ENCODE data around the gene VSIG2. TPM values are rescaled to one million over a fixed set of nuclear protein-coding genes. Genes with fewer than 3 reads are reported as not detected.

The VSIG2 gene
- polyA plus RNA-seq, 3 donors = not detected

GRCh38 chr11:124728134-124728533 is 23.9 kb downstream of the VSIG2 start:
- no peak overlapping the region for H3K4me2 ChIP-seq (replicated peaks; ENCODE audit: extremely low read depth, low read length, poor library complexity, severe bottlenecking)
- no peaks in the 10 kb centered on the region for H3K27me3 ChIP-seq (ENCODE audit: control insufficient read depth in 2 of 2, insufficient read depth in 2 of 2, low read length in 2 of 2)
- no peaks in the 10 kb centered on the region for H3K79me2 ChIP-seq (ENCODE audit: insufficient read depth, low read length)
- Mint-ChIP-seq H3K4me3 (no peak overlapping the region), H3K36me3 (no peaks in the 10 kb centered on the region), H3K27me3 (ENCODE audit: low read depth in 3 of 3) (peaks cover 0 to under 1% (median 0%) of the 10 kb centered on the region in 3 donors), H3K27ac (no peak overlapping the region), H3K9me3 (no peaks in the 10 kb centered on the region), H3K4me1 (peaks cover 78% of the 10 kb centered on the region)
- no peak for TF ChIP-seq CTCF (IDR thresholded peaks at IDR 0.05)
- H3K9ac ChIP-seq (ENCODE audit: insufficient read depth, low read length, poor library complexity, severe bottlenecking) = no peak overlapping the region
- no peaks in the 10 kb centered on the region for H3K9me3 ChIP-seq (replicated peaks in 1 of 2; ENCODE audit: control insufficient read depth in 1 of 2, insufficient read depth in 1 of 2, low read length in 2 of 2)
- intact Hi-C loops (cut with micrococcal nuclease) = no loop called here
- WGBS (ENCODE audit: insufficient coverage) = no CpG with 5 or more reads among the region's 2 CpGs
- H3K36me3 ChIP-seq (replicated peaks in 1 of 2; ENCODE audit: control insufficient read depth in 1 of 2, insufficient read depth in 2 of 2, low read length in 2 of 2) = no peaks in the 10 kb centered on the region
- no peaks in the 10 kb centered on the region for H4K20me1 ChIP-seq (ENCODE audit: insufficient read depth, low read length)
- H3K4me3 ChIP-seq (replicated peaks in 1 of 3; ENCODE audit: low read depth in 2 of 3, low read length in 3 of 3) = no peak overlapping the region
- H3K27ac ChIP-seq (ENCODE audit: low read depth in 1 of 2, low read length in 2 of 2) = no peak overlapping the region
- H2AFZ ChIP-seq (ENCODE audit: insufficient read depth, low read depth, low read length, poor library complexity, severe bottlenecking) = no peak overlapping the region
- DNase-seq = no peak
- peaks cover 79 to 80% of the 10 kb centered on the region in 2 donors for H3K4me1 ChIP-seq (ENCODE audit: control insufficient read depth in 1 of 2, insufficient read depth in 2 of 2, low read length in 2 of 2)

- H3K4me3 Mint-ChIP-seq = no peak overlapping the region
- Histone ChIP-seq H4K20me1 (ENCODE audit: insufficient read depth, low read length) (no peaks in the 10 kb centered on the region), H2AFZ (ENCODE audit: insufficient read depth, low read depth, low read length, poor library complexity, severe bottlenecking) (no peak overlapping the region), H3K27me3 (ENCODE audit: control insufficient read depth in 2 of 2, insufficient read depth in 2 of 2, low read length in 2 of 2) (no peaks in the 10 kb centered on the region), H3K4me2 (replicated peaks; ENCODE audit: extremely low read depth, low read length, poor library complexity, severe bottlenecking) (no peak overlapping the region), H3K36me3 (replicated peaks in 1 of 2; ENCODE audit: control insufficient read depth in 1 of 2, insufficient read depth in 2 of 2, low read length in 2 of 2) (no peaks in the 10 kb centered on the region), H3K4me1 (ENCODE audit: control insufficient read depth in 1 of 2, insufficient read depth in 2 of 2, low read length in 2 of 2) (peaks cover 73% of the 10 kb centered on the region in 2 donors), H3K9me3 (replicated peaks in 1 of 2; ENCODE audit: control insufficient read depth in 1 of 2, insufficient read depth in 1 of 2, low read length in 2 of 2) (no peaks in the 10 kb centered on the region), H3K27ac (ENCODE audit: low read depth in 1 of 2, low read length in 2 of 2) (no peak overlapping the region), H3K4me3 (replicated peaks in 1 of 3; ENCODE audit: low read depth in 2 of 3, low read length in 3 of 3) (no peak overlapping the region), H3K9ac (ENCODE audit: insufficient read depth, low read length, poor library complexity, severe bottlenecking) (no peak overlapping the region), H3K79me2 (ENCODE audit: insufficient read depth, low read length) (no peaks in the 10 kb centered on the region)
- intact Hi-C loops (cut with micrococcal nuclease) = no loop called here
- H3K36me3 Mint-ChIP-seq = no peaks in the 10 kb centered on the region
- peaks cover 0 to 6% (median 3%) of the 10 kb centered on the region in 3 donors for H3K27me3 Mint-ChIP-seq (ENCODE audit: low read depth in 3 of 3)
- no peak for TF ChIP-seq CTCF (IDR thresholded peaks at IDR 0.05)
- peak overlapping the region in 1 of 7 donors; percentile 22 for H3K27ac Mint-ChIP-seq
- 61% methylated on average over 3 of the region's 4 CpGs for WGBS (ENCODE audit: insufficient coverage)
- no peaks in the 10 kb centered on the region for H3K9me3 Mint-ChIP-seq
- peak in 1 of 3 donors; percentile 26 for DNase-seq
- peaks cover 74% of the 10 kb centered on the region for H3K4me1 Mint-ChIP-seq
Observed at GRCh38 chr11:124727474-124727873, 24.6 kb downstream of the VSIG2 start.
